Measurements from ENCODE around the gene PNPT1.
"Not testable (repeated sequence)": the region's sequence is repeated elsewhere in the genome, so short reads cannot be mapped to it uniquely, and the experiment has no call there.

PNPT1 gene

DNA sequence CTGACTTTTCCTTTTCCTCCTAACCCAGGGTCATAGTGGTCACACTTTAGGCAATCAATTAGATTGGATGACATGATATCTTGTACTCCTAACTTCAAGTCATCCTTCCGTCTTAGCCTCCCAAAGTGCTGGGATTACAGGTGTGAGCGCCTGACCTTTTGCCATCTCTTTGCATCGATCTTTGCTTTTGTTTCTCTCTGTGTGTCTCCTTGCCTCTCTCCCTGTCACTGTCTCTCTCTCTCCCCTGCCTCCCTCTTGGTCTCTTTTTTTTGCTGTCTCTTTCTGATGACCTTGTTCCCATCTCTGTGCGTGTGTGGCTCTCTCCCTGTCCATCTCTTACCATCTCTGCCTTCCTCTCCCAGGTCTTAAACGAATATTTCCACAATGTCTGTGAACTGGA is 904 bp downstream of the PNPT1 start:
- peak; percentile 39 for FAIRE-seq

DNA sequence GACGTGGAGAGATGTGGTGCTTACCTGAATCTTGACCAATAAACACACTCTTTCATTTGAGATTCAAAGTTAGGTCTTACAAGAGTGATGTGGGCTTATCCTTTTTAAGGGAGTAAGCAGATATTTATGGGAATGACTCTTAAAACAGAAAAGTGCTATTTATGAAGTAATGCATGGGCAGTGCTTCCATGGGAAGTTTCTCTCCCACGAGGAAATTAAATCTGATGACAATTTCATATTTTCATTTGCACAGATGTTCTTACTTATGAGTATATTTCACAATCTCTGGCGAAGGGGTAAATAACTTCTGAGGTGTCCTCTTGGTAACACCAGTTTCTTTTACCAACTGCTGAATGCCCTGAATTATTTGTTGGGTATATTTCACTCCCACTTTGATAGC is 21.0 kb downstream of the PNPT1 start:
- FAIRE-seq (no peak), DNase-seq (ENCODE audit: extremely low spot score, insufficient read length, low read depth) (no peak)

More for the DNA sequence above, 904 bp downstream of the PNPT1 start:
- not testable (repeated sequence) for DNase-seq (ENCODE audit: extremely low spot score, insufficient read length, low read depth)

DNA sequence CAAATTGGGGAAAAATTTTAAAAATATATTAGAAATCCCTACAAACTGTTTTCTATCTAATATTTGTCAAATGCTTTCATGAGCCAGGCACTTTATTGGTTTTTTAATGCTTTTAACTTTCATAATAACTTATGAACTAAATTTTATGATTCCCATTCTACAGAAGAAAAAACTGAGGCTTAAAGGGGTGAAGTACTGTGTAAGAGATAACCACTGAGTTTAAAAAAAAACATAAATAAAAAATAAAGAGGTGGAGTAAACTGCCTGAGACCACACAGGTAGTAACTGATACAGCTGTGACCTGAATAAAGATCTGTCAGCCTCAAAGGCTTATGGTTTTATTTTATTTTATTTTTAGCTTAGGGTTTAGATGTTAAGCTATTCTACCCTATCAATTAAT is 24.7 kb downstream of the PNPT1 start:
- FAIRE-seq (no peak), DNase-seq (ENCODE audit: extremely low spot score, insufficient read length, low read depth) (no peak)

DNA sequence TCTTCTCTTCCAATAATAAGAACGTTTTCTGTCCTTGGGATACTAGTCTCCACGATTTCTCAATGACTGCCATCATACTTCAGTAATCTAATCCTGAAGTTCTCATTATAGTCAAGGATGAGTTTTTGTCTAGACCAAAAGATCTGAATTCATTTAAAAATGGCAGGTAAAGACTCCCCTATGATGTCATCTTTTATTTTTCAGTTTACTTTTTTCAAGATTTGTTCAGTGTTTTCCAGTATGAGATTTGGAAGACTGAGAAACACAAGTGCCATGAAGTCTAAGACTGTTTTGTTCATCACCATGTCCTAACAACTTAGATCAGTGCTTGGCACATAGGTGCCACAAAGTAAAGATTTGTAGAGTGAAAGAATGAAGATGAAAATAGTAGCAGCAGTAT is 40.4 kb downstream of the PNPT1 start:
- no peak for FAIRE-seq
- no peak for DNase-seq (ENCODE audit: extremely low spot score, insufficient read length, low read depth)

DNA sequence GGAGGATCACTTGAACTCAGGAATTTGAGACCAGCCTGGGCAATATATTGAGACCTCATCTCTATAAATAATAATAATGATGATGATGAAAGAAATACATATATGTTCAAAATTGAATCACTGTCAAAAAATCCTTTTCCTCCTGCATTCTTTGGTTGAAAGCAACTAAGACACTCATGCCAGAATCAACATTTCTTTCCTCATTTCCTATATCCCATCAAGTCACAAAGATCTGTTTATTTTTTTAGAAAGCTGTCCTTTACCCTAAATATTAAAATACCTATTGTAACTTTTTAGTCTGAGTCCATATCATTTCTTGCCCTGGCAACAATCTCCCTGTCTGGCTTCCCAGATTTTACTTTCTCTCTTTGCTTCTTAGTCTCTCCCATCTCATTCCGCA is 44.4 kb downstream of the PNPT1 start:
- FAIRE-seq = no peak

DNA sequence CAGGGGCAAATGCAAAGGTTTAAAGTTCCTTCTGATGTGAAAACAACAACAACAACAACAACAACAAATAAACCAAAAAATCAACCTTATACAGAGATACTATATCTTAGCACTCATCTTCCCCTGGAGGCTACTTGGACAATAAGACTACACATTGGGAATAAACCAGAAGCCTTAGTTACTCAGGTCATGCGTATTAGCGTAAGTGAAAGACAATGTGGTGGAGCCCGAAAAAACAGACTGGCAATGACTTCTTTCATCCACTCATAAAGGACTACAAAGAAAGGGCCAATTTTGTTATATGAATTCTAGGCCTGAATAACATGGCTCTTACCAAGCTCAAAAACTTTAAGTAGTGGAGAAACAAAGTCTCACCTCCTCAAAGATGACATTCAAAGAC is 56.8 kb downstream of the PNPT1 start:
- no peak for FAIRE-seq
- DNase-seq (ENCODE audit: extremely low spot score, insufficient read length, low read depth) = no peak

More for the DNA sequence above, 44.4 kb downstream of the PNPT1 start:
- DNase-seq (ENCODE audit: extremely low spot score, insufficient read length, low read depth) = no peak

DNA sequence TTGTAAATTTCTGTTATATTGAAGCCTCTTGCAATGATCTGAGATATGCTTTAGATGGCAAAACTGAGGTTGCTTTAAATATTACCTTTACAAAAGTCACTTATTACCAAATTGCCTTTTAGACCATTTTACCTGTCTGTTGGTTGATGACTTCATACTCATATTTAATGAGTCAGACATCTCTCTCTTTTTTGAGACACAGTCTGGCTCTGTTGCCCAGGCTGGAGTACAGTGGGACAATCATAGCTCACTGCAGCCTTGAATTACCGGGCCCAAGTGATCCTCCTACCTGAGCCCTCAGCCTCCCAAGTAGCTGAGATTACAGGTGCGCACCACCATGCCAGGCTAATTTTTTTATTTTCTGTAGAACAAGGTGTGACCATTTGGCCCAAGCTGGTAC is 64.7 kb downstream of the PNPT1 start:
- FAIRE-seq (no peak), DNase-seq (ENCODE audit: extremely low spot score, insufficient read length, low read depth) (no peak)

DNA sequence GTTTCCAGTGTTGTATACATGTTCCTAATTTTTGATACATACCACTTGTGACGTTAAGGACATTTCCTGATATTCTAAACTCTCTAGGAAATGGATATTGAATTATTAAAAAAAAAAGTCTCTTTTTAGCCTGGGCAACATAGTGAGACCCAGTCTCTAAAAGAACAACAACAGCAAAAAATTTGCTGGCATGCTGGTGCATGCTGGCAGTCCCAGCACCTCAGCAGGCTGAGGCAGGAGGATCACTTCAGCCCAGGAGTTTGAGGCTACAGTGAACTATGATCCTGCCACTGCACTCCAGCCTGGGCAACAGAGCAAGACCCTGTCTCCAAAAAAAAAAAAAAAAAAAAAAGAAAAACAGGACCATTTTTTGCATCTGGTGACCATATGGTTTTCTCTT is 65.7 kb downstream of the PNPT1 start:
- DNase-seq (ENCODE audit: extremely low spot score, insufficient read length, low read depth) (no peak), FAIRE-seq (no peak)

DNA sequence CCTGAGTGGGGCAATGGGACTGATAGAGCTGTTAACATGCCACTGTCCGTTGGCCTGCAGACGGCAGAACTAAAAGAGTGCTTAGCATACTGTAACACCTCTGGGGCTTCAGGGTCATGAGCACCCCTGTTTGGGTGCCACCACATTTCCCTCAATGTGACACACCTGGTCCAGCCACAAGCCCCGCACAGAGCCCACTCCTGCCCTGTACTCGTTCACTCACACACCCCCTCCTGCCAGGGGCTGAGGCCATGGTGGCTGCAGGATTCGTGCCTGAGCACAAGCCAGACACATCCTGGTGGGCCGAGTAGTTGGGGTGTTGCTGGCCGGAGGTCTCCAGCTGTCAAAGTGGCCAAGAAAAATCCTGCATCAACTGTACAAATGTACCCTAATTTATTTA is 71.8 kb downstream of the PNPT1 start:
- FAIRE-seq (no peak), DNase-seq (ENCODE audit: extremely low spot score, insufficient read length, low read depth) (no peak)

DNA sequence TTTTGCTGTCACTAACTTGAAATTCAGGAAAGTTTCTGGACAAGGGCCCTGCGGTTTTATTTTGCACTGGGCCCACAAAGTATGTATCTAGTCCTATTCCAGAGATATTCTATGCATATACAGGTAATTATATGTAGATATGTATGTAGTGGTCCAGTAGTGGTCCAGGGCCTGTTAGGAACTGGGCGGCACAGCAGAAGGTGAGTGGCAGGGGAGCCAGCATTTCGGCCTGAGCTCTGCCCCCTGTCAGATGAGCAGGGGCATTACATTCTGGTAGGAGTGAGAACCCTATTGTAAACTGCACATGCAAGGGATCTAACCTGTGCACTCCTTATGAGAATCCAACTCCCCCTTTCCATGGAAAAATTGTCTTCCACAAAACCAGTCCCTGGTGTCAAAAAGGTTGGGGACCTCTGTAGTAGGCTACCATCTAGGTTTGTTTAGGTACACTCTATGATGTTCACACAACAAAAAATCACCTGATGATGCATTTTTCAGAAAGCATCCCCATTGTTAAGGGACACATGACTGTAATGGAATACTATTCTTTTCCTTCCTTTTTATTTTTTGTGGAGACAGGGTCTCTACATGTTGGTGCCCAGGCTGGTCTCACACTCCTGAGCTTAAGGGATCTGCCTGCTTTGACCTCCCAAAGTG is 73.4 kb downstream of the PNPT1 start:
- no peak for DNase-seq (ENCODE audit: extremely low spot score, insufficient read length, low read depth)
- no peak for FAIRE-seq

DNA sequence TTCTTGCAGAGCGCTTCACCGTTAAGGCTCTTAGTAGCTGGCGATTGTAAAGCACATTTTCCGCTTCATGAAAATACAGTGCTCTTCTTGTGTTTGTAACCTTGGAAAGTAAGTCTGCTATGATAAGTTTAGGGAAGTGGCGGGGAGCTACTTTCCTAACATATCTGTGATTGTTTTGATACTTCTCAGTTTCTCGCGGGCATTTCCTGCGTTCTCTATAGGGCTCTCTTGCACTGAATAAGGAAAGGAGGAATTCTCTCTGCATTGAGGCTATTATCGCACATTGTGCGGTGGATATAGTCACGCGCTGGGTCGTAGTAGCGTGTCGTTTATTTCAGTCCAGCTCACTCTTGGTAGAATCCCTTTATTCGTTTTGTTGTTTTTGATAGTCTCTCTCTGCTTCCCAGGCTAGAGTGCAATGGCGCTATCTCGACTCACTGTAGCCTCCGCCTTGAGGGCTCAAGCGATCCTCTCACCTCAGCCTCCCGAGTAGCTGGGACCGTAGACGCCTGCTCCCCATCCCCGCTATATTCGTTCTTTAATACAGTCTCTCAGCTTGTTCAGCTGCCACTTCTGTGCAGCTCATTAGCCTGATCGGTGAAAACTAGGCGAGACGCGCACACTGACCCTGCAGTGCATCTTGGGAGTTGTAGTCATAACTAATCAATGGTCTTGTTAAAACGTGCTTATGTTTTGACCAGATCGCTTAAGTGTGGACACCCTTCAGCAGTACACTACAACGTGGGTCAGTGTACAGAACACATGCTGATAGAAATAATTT is 75.2 kb downstream of the PNPT1 start:
- peak; percentile 76 for FAIRE-seq

DNA sequence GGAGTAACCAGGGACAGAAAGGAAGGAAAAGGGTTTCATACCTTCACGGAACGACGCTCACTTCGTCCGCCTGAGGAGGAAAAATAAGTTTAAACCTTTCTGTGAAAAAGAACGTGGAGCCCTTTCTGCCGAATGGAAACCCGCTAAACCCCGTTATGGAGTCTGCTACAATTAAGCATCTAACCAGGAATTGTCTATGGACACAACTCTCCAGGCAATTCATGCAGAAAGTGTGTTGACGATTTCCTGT is 75.7 kb downstream of the PNPT1 start:
- DNase-seq (ENCODE audit: extremely low spot score, insufficient read length, low read depth) (no peak), FAIRE-seq (no peak)

More for the DNA sequence above, 75.2 kb downstream of the PNPT1 start:
- DNase-seq (ENCODE audit: extremely low spot score, insufficient read length, low read depth) = peak; percentile 33

DNA sequence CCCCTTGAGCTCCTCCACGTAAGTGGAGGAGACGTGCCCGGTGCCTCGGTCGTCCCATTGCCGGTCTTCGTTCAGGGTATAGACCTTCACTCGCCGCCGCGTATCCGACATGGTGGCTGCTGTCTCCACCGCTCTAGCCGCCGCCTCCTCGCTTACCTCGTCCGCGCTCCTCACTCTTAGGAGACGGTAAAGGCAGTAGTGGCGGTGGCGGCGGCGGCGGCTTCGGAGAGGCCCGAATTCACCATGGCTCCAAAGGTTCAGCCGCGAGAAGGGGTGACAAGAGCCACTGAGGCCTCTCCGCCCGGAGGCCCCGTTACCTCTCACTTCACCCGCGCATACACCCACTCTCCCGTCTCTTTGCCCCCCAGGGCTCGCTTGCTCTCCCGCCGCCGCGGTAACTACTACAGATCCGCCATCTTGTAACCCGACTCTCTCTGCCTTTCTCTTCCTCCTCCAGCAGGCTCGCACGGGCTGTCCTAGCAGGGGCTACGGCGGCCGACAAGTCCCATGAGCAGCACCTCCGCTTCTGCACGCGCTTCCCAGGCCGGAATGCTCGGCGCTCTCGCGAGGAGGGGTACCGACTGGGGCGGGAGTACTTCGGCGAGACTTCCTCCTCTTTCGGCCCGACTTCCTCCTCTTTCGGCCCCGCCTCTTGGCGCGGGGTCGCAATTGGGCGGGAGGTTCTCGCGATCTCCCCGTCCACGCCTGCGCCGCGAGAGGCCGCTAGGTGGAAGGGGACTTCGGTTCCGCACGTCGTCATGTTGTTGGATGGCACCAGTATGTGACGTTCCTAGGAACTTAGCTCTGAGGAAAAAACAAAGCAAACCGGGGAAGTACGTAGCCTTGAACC is 76.2 kb downstream of the PNPT1 start, which contains the start of gene PPP4R3B:
TSS of gene PPP4R3B (minus strand) at position 448 of the 850 bp plus-strand sequence. CDS start at position 111, 337 bp downstream.
- peak; percentile 91 for DNase-seq (ENCODE audit: extremely low spot score, insufficient read length, low read depth)
- FAIRE-seq = peak; percentile 98

DNA sequence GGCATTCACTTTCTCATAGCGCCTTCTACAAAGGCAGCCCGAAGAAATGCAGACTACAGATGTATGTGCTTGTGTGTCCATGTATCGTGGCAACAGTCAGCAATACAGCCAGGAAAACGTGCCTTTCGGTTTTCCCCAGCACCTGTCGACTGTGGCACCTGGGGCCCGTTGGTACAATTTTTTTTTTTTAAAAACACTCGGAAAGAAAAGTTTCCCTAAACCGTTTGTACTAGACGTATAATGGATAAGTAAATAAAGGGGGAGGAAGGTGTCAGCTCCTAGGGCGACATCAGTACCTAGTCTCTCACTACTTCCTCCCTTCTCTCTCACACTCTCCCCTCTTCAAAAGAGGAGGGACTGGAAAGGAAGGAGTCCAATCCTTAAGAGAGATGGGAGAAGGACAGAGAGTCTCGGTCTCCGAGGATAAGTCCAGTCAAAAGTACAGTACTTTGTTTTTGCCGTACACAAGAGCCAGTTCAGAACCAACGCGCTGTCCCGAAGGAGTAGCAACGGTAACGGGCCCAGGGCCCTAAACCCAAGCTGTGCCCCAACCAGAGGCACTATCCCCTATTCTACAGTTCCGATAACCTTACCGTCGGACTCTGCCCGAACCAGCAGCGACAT is 77.0 kb downstream of the PNPT1 start:
- FAIRE-seq (peak; percentile 52), DNase-seq (ENCODE audit: extremely low spot score, insufficient read length, low read depth) (peak; percentile 20)

DNA sequence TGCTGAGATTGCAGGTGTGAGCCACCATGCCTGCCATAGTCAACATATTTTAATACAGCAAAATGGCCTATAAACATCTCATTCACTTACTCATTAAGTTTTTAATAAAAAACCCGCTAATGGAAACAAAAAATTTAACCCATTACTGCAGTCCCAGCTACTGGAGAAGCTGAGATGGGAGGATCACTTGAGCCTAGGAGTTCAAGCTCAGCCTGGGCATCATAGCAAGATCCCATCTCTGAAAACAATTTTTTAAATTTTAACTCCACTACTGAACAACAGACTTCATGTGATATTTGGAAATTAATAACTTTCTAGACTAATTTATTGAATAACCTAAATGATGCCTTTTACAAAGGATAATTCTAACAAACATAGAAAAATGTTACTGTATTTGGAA is 81.6 kb downstream of the PNPT1 start:
- no peak for FAIRE-seq

DNA sequence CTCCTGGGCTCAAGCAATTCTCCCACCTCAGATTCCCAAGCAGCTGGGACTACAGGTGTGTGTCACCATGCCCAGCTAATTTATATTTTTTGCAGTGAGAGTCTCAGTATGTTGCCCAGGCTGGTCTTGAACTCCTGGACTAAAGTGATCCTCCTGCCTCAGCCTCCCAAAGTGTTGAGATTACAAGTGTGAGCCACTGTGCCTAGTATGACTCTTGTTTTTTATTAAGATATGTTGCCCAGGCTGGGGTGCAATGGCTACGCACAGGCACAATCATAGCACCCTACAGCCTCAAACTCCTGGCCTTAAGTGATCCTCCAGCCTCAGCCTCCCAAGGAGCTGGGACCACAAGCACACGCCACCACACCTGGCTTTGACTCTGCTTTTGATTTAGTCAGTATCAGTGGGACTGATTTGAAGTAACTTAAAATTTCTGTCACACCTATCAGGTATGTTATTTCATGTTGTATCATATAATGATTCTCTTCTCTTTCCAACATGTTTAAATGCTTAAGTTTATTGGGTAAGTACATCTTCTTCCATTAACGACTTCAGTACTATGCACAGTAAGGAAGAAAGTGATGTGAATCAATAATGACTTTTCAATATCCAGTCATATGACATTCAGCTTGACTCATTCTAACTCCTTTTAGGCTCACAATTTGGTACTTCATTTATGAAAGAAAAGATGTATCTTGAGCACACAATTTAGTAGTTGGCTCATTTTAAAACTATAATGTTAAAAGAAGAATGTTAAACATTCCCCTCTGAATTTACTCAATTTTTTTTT is 82.5 kb downstream of the PNPT1 start:
- no peak for DNase-seq (ENCODE audit: extremely low spot score, insufficient read length, low read depth)
- no peak for FAIRE-seq

More for the DNA sequence above, 81.6 kb downstream of the PNPT1 start:
- no peak for DNase-seq (ENCODE audit: extremely low spot score, insufficient read length, low read depth)

DNA sequence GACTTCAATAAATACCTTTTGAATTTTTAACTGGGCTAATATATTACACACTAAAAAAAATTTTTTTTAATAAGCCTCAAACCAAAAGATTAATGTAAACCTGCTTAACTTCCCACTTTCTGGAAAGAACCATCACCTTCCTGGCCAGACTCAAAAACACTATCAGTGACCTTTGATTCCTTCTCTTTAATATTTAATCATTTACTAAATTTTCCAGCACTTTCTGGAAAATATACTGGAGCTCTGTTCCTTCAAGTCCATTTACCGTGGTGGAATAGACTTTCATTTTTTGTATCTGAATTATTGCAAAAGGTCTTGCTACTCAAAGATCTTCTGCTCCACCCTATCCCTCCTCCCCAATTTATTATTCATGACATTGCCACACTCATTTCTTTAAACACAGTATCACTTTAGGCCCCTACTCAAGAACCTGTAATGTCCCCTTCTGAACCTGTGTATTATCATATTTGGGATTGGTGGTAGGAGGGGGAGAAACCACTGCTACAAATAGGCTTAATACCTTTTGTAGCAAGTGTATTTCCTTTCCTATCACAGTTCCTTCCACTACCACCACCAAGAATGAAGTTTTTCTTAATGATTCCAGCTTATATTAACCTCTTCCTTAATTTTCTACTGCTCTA is 83.6 kb downstream of the PNPT1 start:
- DNase-seq (ENCODE audit: extremely low spot score, insufficient read length, low read depth) (no peak), FAIRE-seq (no peak)

DNA sequence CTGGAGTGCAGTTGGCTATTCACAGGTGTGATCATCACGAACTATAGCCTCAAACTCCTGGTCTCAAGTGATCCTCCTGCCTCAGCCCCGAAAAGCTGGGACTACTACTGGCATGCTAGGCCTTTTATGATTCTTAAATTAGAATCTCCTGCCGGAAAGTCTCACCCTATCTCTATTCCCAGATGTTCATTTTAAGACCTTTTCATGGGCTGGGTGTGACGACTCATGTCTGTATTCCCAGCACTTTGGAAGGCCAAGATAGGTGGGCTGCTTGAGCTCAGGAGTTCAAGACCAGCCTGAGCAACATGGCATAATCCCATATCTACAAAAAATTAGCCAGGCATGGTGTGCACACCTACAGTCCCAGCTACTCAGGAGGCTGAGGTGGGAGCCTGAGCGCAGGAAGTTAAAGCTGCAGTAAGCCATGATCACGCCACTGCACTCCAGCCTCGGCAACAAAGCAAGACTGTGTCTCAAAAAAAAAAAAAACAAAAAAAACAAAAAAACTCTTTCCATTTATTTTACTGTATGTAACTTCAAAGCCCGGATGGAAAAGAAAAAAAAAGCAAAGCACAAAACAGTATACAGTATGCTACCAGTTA is 84.3 kb downstream of the PNPT1 start:
- DNase-seq (ENCODE audit: extremely low spot score, insufficient read length, low read depth) (no peak), FAIRE-seq (no peak)

DNA sequence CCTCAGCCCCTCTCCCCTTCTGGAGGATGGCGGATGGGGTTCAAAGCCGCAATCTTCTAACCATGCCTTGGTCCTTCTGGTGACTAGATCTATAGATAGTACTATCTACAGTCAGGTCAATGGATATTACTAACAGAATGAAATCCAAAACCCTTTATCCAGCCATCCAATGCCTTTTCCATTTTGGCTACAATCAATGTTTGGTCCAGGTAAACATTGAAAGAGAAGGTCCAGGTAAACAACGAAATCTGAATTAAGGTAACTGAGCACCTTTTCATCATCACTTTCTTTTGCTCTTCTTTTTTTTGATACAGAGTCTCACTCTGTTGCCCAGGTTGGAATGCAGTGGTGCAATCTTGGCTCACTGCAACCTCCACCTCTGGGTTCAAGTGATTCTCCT is 85.9 kb downstream of the PNPT1 start:
- DNase-seq (ENCODE audit: extremely low spot score, insufficient read length, low read depth) (no peak), FAIRE-seq (no peak)
